Nephron progenitor cell (in vitro differentiated cells): Measurements from ENCODE around the gene KLF13.

Source experiments
- DNase-seq: peaks from one replicate; pipeline ENCODE4 v3.0.0; 2021
- H3K27ac Mint-ChIP-seq: 2 replicates; pipeline ENCODE4 v1.8.0; 2021; ENCODE audit warnings: mild to moderate bottlenecking, moderate library complexity, mixed read lengths
- H3K27me3 Mint-ChIP-seq: 2 replicates; pipeline ENCODE4 v1.8.0; 2021; ENCODE audit warnings: mild to moderate bottlenecking, low read depth, mixed read lengths; ENCODE audit not compliant: poor library complexity
- H3K36me3 Mint-ChIP-seq: 2 replicates; pipeline ENCODE4 v1.8.0; 2021; ENCODE audit warnings: low read depth, mixed read lengths
- H3K4me1 Mint-ChIP-seq: 2 replicates; pipeline ENCODE4 v1.8.0; 2021; ENCODE audit warnings: mixed read lengths
- H3K4me3 Mint-ChIP-seq: 2 replicates; pipeline ENCODE4 v1.8.0; 2021; ENCODE audit warnings: mild to moderate bottlenecking, moderate library complexity, mixed read lengths
- H3K9me3 Mint-ChIP-seq: 2 replicates; pipeline ENCODE4 v1.8.0; 2021; ENCODE audit warnings: mild to moderate bottlenecking, moderate library complexity, mixed read lengths
- TF ChIP-seq, protein P1 (sequence below): fragments of 200-600 bp; sonication (generic); IDR thresholded peaks from 2 replicates; pipeline ENCODE4 v1.5.0; 2021; ENCODE audit warnings: antibody characterized with exemption

KLF13 gene

DNA sequence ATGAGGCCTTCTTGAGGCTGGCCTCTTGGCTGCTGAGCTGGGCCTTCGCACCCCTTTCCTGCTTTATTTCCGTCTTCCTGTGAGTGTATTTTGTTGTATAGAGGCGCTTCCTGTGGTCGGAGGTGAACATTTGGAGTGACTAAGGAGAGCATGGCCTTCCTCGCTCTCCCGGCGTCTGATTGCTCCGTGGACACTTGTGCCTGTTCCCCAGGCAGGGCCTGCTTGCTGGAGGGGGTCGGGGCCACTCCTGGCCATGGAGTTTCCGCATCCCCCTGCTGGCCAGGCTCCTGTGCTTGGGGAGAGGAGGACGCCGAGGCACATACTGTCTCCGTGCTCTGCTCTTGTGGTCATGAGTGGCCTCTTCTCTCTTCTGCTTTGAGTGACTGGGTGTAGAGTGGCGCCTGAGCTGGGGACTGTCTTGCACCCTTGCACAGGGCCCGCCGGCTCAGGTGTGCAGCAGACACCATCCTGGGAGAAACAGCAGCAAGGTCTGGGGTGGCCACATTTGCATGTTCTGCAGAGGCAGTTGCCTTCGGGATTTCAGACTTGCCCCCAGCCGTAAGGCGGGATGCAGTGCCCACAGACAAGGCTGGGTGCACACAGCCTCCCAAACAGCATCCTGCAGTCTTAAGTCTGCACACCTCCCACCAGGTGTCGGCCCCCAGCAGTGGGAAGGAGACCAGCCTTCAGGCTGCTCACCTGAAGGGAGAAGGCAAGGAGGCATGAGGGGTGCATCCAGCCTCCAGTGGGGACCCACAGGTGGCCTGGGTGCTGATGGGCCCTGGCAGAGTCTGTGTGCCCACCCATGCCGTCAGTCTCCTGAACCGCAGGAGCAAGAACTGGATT is 16.4 kb downstream of the KLF13 start:
- H3K36me3 Mint-ChIP-seq = no peaks in the 10 kb centered on the region
- TF ChIP-seq, protein P1, sequence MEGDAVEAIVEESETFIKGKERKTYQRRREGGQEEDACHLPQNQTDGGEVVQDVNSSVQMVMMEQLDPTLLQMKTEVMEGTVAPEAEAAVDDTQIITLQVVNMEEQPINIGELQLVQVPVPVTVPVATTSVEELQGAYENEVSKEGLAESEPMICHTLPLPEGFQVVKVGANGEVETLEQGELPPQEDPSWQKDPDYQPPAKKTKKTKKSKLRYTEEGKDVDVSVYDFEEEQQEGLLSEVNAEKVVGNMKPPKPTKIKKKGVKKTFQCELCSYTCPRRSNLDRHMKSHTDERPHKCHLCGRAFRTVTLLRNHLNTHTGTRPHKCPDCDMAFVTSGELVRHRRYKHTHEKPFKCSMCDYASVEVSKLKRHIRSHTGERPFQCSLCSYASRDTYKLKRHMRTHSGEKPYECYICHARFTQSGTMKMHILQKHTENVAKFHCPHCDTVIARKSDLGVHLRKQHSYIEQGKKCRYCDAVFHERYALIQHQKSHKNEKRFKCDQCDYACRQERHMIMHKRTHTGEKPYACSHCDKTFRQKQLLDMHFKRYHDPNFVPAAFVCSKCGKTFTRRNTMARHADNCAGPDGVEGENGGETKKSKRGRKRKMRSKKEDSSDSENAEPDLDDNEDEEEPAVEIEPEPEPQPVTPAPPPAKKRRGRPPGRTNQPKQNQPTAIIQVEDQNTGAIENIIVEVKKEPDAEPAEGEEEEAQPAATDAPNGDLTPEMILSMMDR = no peak
- H3K4me1 Mint-ChIP-seq = peaks cover 62% of the 10 kb centered on the region
- no peak overlapping the region for H3K4me3 Mint-ChIP-seq
- H3K27me3 Mint-ChIP-seq = peaks cover 3% of the 10 kb centered on the region
- DNase-seq = no peak
- no peaks in the 10 kb centered on the region for H3K9me3 Mint-ChIP-seq
- H3K27ac Mint-ChIP-seq = no peak overlapping the region

DNA sequence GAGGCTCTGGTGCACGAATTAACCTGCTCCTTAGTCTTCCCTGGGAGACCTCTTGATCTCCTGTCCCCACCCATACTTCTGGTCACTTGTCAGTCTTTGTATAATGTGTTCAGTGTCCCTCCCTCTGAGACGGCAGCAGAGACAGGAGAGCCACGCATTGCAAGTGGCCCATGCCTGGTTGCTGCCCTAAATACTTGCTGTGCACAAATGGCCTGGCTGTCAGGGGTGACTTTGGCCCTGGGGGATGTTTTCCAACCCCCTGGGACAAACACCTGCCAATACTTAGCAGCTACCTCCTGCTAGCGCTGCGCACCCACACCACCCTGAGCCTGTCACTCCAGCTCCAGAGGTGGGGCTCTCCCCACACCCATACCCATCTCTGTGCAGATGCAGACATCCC is 17.2 kb downstream of the KLF13 start:
- H3K9me3 Mint-ChIP-seq = no peaks in the 10 kb centered on the region
- TF ChIP-seq, protein P1 = no peak
- no peaks in the 10 kb centered on the region for H3K36me3 Mint-ChIP-seq
- no peak overlapping the region for H3K4me3 Mint-ChIP-seq
- peaks cover 53% of the 10 kb centered on the region for H3K4me1 Mint-ChIP-seq
- no peak overlapping the region for H3K27ac Mint-ChIP-seq
- peaks cover 3% of the 10 kb centered on the region for H3K27me3 Mint-ChIP-seq
- no peak for DNase-seq

- H3K27me3 Mint-ChIP-seq = no peaks in the 10 kb centered on the region
- DNase-seq = no peak
- no peak overlapping the region for H3K4me3 Mint-ChIP-seq
- no peaks in the 10 kb centered on the region for H3K36me3 Mint-ChIP-seq
- H3K27ac Mint-ChIP-seq = no peak overlapping the region
- H3K4me1 Mint-ChIP-seq = peaks cover 49% of the 10 kb centered on the region
- TF ChIP-seq, protein P1 = no peak
- no peaks in the 10 kb centered on the region for H3K9me3 Mint-ChIP-seq
Measured at GRCh38 chr15:31344266-31344665, 17.6 kb downstream of the KLF13 start.

DNA sequence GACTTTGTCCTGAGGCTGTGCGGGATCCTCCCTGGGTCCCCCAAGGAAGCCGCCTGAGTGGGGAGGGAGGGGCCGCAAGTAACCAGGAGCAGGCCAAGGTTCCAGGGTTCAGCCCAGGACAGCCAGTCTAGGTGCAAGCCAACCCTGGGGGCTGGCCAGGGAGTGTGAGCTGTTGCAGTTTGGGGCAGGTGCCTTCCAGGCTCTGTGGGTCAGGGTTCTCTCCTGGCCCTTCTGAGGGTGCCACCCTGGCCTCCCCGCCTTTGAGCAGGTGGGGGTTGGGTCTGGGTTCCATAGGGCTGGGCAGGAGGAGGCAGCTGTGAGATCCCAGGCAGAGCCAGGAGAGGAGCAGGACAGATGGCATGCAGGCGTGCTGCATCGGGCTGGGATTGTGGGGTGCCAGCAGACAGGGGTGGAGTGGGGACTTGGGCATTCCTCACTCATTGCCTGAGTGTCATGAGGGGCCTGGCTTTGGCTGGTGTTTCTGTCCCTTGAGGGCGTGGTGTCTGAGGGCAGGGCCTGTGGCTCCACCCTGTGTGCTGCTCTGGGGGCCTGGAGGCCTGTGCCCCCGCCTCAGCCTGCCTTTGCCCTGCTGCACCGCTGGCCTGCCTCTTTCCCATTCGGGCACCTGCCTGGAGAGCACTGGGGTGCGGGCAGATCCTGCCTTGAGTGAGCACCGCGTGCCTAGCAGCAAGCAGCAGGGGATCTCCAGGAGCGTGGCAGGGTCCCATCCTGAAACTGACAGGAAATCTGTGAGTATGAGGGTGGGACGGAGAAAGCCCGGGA is 18.4 kb downstream of the KLF13 start:
- Mint-ChIP-seq H3K36me3 (no peaks in the 10 kb centered on the region), H3K27me3 (no peaks in the 10 kb centered on the region), H3K27ac (no peak overlapping the region), H3K9me3 (no peaks in the 10 kb centered on the region), H3K4me3 (no peak overlapping the region), H3K4me1 (peaks cover 42% of the 10 kb centered on the region)
- TF ChIP-seq, protein P1 = no peak
- DNase-seq = no peak

DNA sequence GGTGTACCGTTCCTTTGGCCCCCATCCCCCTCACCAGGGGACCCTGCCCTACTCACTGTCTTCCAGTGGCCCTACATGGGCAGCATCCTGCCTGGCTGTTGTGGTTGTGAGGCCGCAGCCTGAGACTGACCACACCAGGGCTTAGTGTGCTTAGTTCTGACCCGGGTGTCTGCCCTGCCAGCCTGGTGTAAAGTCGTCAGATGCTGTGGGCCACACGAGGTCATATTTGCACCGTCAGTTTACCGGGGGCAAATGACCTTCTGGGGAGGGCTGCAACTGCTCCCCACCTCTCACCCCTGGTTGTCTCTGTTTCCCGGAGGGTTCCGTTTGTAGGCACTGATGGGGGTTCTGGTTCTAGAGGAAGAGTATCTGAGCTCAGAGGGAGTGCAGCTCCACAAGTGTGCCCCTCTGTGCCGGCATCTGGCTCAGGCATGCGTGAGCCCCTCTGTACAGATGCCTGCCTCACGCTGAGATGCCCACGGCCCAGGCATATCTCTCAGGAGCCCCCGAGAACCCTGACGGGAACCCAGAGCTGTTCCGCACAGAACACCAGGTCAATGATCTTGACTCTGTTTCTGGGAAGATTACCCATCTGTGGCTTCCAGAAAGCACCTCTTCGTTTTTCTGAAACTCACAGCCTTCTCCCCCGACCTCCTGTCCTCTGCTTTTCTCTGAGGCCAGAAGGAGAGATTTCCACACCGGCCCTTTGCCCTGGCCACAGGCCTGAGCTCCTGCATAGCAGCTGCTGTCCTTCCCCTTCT is 19.2 kb downstream of the KLF13 start:
- H3K36me3 Mint-ChIP-seq = no peaks in the 10 kb centered on the region
- DNase-seq = no peak
- H3K9me3 Mint-ChIP-seq = no peaks in the 10 kb centered on the region
- H3K27me3 Mint-ChIP-seq = no peaks in the 10 kb centered on the region
- H3K4me1 Mint-ChIP-seq = peaks cover 38% of the 10 kb centered on the region
- TF ChIP-seq, protein P1 = no peak
- no peak overlapping the region for H3K27ac Mint-ChIP-seq
- H3K4me3 Mint-ChIP-seq = no peak overlapping the region
